Measurements from ENCODE around the gene EEF1AKMT2.

- TF ChIP-seq REST (IDR thresholded peaks at IDR 0.05; ENCODE audit: low read depth), result no peak
- no peak for TF ChIP-seq FOXM1 (IDR thresholded peaks at IDR 0.05; ENCODE audit: borderline replicate concordance, low read depth)
- TF ChIP-seq EP300 (IDR thresholded peaks at IDR 0.05; ENCODE audit: borderline replicate concordance), result no peak
- TF ChIP-seq TCF12 (IDR thresholded peaks at IDR 0.05; ENCODE audit: low read depth), result no peak
- TF ChIP-seq CREB1 (IDR thresholded peaks at IDR 0.05; ENCODE audit: low read depth), result no peak
- no peak for TF ChIP-seq MAX (IDR thresholded peaks at IDR 0.05)
- TF ChIP-seq RAD21 (IDR thresholded peaks at IDR 0.05; ENCODE audit: low read depth), result no peak
- TF ChIP-seq TEAD4 (IDR thresholded peaks at IDR 0.05), result no peak
- TF ChIP-seq TAF1 (IDR thresholded peaks at IDR 0.05; ENCODE audit: low read depth), result no peak
- no peak for TF ChIP-seq YY1 (IDR thresholded peaks at IDR 0.05; ENCODE audit: low read depth)
- TF ChIP-seq ZBTB7A (IDR thresholded peaks at IDR 0.05; ENCODE audit: low read depth), result no peak
- no peak for TF ChIP-seq CEBPB (IDR thresholded peaks at IDR 0.05)
- no peak for TF ChIP-seq USF1 (IDR thresholded peaks at IDR 0.05)
- no peak for TF ChIP-seq EGR1 (IDR thresholded peaks at IDR 0.05)
Measured at GRCh38 chr10:124821520-124821919, 29.8 kb upstream of the EEF1AKMT2 start.
